NCI-H1105 (cell line): ENCODE data around the gene CLDN15.

Experiments used
- DNase-seq: peaks from one replicate; lab custom pipeline; 2025; lab: John Stamatoyannopoulos, UW

The CLDN15 gene

DNA sequence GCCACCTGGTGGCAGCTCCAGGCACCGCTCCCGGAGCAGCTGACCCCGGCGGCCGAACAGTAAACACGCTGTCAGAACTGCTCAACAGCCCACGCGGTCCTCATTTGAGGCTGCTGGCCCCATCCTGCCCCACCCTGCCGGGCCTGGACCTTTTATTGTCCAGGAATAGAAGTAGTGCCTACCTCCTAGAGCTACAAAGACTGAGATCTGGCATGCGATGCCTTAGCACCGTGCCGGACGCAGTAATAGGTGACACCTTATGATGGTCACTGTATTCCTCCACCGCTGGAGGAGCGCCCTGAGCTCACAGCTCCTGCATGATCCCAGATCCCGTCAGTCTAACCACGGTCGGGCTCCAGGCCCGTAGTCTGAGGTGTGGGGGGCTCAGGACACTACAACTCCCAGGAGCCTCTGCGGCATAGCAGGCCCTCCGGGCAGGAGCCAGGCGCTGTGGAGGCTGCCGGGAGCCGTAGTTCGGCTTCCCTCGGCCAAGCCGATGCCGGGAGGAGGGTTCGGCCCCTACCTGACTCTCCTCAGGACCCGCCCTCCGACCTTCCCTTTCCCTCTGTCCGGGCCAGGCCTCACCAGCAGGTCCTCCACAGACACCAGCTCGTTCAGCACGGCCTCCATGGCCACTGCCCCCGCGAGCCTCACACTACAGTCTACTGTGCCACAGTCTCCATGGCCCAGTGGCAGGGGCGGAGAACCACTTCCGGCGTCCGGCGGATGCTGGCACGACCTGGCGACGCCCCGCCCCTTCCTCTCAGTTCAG lies 7.0 kb upstream of the CLDN15 start, which contains the start of gene FIS1:
FIS1 (minus strand) TSS at position 707 of the 772 bp plus-strand sequence; CDS start at position 630, 77 bp downstream.
- DNase-seq, result peak; percentile 90

DNA sequence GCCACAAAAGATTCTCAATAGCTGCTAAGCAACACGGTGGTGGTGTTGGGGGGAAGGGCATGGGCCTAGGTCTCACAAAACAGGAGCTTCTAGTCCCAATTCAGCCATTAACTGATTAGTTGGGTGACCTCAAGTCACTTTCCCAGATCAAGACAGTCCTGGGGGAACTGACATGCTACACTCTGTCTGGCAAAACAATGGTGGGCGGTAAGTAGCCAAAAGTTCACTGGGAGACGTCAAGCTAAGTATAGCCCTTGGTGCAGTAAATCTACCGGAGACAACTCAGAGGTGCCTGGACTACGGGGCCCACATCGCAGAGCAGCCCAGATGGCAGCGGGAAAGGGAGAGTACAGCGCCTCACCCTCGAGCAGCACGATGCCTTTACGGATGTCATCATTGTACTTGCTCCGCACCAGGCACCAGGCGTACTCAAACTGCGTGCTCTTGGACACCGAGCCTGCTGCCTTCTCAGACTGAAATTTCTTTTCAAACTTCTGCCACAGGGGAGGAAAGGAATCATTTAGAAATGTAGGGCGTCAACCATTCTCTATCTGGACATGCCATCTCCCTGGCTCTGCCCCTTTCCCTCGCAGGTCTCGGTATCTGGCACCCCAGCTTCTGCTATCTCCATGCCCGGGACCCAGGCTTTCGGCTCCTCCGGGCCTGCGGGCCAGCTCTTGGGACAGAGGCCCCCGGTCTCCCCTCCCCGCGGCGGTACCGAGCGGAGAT lies 6.2 kb upstream of the CLDN15 start:
- no peak for DNase-seq

DNA sequence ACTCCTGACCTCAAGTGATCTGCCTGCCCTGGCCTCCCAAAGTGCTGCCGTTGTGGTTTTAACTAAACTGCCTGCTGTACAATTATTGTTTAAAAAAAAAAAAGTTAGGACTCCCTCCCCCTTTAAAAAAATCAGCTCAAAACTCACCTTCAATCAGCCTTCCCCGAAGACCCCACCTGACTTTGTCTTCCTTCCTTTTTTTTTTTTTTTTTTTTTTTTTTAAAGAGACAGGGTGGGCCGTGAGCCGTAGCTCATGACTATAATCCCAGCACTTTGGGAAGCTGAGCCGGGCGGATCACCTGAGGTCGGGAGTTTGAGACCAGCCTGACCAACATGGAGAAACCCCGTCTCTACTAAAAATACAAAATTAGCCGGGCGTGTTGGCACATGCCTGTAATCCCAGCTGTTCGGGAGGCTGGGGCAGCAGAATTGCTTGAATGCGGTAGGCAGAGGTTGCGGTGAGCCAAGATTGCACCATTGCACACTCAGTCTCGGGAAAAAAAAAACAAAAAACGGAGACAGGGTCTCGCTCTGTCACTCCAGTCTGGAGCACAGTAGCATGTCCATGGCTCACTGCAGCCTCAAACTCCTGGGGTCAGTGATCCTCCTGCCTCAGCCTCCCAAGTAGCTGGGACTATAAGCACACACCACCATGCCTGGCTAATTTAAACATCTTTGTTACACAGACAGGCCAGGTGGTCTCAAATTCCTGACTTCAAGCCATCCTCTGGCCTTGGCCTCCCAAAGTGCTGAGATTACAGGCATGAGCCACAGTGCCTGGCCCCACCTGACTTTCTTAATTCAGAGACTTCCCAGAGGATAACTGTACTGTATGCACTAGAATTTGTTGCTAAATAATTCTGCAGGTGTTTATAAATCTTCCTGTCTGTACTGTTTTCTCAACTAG lies 4.1 kb upstream of the CLDN15 start:
- DNase-seq, result no peak

DNA sequence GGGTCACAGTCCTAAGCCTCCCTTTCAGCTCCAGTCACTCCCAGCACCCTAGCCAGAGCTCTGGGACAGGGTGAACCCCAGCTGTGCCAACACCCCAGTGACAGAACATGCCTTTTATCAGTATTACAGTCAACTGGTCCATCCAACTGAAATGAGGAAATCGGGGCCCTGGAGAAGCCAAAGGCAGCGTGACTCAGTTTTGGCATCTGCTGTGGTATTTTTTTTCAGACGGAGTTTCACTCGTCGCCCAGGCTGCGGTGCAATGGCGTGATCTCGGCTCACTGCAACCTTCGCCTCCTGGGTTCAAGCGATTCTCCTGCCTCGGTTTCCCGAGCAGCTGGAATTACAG lies 3.4 kb upstream of the CLDN15 start:
- DNase-seq, result no peak

DNA sequence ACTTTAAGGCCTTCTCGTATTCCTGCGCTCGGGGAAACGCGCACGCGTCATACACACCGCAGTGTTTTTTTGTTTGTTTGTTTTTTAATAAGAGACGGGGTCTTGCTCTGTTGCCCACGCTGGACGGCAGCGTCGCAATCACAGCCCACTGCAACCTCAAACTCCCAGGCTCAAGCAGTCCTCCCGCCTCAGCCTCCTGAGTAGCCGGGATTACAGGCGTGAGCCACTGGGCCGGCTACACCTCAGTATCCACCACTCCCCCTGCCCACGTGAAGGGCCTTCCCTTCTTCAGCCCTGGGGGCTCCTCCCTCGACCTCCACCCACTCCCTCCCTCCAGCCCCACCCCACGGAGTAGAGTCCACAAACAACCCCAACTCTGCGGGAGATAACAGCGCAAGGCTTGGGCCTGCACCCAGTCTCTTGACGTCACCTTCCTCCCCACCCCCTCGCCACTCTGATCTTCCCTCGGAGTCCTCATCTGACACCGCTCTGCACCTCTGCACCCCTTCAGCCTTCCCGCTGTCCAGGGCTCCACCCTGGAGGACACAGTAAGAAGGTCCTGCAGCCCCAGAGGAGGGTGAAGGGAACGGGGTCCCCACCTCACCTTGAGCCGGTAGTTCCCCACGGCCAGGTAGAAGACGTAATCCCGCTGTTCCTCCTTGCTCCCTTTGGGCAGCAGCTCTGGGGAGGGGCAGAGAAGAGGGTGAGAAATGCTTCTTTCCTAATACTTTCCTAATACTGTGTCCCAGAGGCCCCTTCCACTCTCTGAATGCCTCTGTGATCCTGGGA lies 2.8 kb upstream of the CLDN15 start:
- no peak for DNase-seq

DNA sequence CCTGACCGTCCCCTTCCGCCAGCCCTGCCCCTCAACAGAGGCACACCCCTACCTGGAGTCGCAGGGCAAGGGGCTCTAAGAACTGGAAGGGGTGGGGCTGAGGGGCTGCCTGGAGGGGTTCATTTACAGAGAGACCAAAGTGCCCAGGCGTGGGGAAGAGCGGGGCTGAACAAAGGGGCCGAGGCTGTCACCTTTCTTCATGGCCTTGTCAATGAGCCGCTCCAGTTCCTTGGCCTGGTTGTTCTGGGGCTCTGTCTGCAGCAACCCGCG lies 2.3 kb upstream of the CLDN15 start:
- DNase-seq, result no peak

DNA sequence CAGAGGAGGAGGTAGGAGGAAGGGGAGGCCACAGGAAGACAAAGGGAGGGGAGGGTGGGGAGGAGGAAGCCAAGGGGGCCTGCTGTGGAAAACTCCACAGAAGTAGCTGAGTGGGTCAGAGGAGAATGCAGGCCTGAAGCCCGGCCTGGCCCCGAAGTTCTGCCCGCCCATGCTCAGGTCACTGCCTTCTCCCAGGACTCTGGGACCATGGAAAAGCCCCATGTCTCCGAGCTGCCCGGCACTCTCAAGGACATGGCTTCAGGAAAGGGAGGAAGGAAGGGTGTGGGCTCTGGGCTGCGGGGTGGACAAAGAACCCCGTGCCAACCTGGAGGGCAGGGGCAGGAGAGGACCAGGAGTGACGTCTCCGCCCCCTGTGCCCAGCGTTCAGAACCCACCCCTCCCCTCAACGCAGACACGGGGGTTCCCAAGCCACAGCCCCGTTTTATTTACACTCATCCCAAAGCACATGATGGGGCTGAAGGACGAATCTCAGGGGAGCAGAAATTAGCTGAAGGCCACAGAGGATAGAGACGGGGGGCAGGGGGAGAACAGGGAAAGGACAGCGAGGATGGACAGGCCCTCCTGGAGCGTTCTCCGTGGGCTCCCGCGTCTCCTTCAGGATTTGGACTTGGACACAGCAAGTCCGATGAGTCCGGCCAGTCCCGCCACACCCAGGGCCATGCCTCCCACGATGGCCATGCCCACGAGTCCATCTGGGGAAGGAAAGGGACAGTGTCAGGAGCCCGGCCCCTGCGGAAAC lies 1.8 kb upstream of the CLDN15 start:
- DNase-seq, result no peak

DNA sequence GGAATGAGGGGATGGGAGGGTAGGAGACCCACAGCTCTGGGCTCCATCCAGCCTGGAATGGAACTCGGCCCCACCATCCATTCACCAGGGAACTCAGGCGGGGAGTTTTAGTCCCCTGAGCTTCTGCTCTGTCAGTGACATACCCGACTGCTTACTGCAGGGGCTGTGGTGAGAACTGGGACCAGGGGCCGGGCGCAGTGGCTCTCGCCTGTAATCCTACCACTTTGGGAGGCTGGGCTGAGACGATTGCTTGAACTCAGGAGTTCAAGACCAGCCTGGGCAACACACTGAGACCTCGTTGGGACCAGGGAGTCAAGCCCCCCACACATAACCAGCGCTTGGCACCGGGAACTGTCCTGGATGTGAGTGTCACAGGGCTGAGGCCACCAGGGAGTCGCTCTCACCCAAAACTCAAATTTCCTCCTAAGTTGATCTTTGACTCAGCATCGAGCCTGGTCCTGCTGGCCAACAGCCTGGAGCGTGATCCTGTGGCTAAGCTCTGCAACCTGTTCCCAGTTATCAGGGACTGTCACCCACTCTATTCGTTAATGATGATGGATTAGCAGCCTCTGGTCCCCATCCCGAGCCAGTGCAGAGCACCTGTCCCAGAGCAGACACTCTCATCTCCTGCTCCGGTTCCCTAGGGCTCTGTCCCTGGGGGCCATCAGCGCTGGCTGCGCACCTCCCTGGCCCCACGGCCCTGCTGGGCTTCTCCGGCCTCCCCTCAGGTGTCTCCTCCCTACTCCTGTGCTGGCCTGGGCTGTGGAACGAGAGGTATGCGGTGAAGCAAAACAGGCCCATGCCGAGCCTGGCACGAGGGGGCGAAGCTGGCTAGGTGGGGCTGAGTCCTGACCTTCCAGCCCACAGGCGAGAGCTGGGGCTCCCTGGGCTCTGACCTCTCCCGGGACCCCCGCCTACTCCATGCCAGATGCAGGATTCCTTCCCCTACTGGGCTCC lies 902 bp upstream of the CLDN15 start:
- DNase-seq, result no peak

DNA sequence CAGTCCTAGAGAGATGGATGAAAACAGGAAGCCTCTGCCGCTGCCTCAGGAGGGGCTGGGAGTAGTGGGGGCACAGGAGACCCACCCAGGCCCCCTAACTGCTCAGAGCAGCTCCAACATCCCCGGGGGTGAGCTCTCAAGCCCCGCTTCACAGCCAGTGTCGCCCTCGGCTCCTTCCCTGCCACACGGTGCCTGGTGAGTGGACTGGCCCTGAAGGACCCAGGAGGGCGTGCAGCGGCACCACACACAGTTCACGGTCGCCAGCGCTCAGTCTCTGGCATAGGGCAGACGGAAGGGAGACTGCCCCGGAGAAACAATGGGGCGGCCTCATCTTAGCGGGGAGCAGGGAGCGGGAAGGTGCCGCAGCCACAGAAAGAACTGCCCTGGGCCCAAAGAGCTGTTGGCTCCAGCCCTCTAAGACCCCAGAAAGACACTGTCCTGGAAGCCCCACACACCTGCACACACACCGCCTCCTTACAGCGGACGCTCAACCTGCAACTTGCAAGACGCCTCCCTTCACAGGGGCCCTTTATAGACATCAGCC lies 1.2 kb downstream of the CLDN15 start:
- no peak for DNase-seq

DNA sequence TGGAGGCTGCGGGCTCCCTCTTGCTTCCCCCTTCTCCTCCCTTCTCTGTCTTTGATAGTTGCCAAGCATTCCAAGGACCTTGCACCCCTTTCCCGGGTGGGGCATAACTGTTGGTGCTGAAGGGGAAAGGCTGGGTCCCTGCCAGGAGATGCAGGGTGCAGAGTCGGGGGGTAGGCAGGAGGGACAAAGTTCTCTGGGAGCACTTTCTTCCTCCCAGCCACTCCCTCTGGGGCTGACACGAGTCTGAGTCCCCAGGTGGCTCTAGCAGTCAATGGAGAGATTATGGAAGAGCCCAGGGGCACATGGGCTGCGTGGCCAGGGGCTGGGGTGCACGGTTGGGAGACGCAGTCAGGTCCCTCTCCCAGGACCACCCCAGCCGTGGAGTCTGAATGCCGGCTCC lies 2.1 kb downstream of the CLDN15 start:
- no peak for DNase-seq

DNA sequence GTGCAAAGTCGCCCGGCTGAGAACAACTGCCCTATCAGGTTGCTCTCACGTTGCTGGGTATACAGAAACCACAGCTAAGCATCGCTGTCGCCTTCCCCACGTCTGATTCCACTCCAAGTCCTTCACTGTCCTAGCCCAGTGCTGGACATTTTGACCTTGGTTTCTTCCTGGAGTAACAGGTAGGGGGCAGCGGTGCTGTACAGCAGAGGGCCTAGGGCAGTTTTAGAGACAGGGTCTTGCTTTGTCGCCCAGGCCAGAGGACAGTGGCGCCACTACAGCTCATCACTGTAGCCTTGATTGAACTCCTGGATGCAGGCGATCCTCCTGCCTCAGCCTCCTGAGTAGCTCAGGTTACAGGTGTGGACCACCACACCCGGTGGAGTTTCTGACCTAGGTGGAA lies 2.6 kb downstream of the CLDN15 start:
- DNase-seq, result no peak

DNA sequence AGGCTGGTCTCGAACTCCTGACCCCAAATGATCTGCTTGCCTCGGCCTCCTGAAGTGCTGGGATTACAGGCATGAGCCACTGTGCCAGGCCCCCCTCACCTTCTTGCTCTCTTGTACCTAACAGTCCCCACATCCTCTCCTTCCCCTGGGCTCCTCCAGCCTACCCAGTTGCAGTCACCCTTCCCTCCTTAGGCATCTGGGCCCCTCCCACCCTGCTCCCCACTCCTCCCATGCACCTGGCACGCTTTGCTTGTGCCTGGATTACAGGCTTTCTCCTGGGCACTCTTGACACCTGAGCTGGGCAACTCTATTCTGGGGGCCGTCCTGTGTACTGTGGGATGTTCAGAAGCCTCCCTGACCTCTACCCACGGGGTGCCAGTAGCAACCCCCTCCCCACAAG lies 3.0 kb downstream of the CLDN15 start:
- no peak for DNase-seq

DNA sequence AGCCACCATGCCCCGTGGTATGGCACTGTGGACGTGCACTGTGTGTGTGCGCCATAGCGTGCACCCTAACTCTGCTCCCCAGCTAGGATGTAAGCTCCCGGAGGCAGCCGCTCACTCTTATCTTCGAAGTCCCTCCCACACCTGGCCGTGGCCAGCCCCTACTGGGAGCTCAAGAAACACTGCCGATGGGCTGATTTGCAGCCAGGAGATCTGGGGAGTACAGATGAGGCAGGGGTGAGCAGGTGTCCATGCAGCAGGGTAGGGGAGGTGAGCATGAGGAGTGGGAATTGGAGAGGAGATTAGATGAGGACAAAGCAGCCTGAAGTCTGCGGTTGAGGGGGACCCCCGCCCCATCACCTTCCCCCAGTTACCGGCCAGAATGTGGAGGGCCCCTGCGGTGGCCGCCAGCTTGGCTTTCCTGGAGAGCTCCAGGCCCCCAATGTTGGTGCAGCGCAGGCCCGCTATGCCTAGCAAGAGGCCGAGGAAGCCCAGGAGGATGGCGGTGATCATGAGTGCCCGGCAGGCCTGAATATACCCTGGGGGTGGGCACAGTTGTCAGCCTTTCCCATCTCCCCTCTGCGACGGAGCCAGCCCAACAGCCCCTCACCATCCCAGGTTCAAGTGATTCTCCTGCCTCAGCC lies 3.6 kb downstream of the CLDN15 start:
- DNase-seq, result no peak

DNA sequence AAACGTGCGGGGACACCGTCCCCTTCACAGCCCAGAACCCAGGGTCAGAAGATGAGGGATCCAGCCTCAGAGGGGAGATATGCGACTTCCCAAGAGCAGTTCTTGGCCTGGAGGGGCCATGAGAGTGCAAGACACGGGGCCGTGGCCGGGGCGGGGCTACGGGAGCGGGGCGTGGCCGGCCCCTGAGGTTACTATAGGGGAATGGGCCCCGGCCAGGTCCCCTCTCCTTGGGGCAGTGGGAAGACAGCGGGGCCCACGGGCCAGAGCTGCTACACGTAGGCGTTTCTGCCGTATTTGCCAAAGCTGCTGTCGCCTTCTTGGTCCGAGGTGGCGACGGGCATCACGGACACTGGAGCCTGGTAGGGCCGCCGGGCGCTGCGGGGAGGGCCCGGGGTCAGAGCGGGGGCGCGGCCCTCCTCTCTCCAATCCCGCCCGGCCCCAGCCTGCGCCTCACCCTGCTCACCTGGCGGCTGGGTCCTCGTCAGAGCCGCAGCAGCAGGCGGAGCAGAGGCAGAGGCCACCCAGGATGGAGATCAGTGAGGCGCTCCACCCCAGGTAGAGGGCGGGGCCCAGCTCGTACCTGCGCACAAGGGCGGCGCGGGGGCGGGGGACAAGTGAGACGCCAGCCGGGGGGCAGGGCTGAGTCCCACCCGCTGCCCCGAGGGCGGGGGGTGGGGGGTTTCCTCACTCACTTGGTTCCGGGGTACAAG lies 5.3 kb downstream of the CLDN15 start:
- peak; percentile 83 for DNase-seq

DNA sequence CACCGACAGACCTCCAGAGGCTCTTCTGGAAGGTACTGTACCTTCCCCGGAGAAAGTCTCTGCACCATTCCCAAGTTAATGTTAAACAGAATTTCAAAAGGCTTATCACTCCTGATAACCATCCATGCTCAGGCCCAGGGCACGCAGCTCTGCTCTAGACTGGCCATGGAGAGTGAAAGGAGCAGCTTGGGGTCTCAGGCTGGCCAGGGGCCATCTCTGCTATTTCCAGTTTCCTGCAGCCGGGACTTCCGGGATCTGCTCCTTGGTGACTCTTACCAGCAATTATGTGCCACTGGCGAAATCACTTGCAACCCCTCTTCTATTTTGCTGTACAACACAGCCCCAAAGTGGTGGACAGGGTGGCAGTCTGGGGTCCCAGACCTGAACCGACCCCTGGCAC lies 6.0 kb downstream of the CLDN15 start:
- no peak for DNase-seq

DNA sequence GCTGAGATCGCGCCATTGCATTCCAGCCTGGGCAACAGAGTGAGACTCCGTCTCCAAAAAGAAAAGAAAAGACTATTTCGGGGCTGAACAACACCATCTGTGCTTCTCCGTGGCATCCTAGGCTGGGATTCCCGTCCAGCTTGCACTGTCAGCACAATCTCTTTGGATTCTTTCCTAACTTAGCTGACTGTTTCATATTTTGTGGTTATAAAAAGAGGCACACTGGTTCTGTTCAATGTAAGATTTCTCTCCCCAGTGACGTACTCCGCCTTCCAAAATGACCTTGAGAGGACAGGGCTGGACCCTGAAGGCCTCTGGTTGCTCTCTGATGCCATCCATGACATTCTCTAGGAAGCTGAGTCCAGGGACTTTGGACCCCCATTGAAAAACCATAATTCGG lies 10.9 kb downstream of the CLDN15 start:
- no peak for DNase-seq

DNA sequence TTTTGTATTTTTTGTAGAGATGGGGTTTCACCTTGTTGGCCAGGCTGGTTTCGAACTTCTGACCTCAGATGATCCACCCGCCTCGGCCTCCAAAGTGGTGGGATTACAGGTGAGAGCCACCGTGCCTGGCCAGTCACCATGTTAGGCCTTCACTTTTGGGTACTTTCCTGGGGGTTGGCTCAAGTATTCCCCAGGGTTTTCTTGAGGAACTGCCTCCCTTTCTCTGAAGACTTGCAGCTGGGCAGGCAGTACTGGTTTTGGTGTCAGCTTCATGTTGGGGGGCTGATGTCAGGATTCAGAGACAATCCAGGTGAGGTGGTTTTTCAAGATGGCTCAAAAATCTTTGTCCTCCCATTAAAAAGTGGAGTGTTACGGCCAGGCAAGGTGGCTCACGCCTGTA lies 12.0 kb downstream of the CLDN15 start:
- DNase-seq, result no peak

DNA sequence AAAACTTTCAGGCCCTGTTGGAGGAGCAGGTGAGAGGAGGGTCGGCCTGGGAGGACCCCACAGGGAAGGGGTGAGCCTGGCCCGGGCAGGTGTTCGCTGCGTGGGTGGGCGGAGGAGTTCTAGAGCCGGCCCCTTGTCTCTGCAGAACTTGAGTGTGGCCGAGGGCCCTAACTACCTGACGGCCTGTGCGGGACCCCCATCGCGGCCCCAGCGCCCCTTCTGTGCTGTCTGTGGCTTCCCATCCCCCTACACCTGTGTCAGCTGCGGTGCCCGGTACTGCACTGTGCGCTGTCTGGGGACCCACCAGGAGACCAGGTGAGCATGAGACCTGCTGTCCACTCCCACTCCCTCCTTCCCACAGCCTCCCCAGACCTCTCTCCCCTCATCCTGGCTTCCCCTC lies 14.1 kb downstream of the CLDN15 start:
- no peak for DNase-seq
